Endothelial cell of umbilical vein (primary cell): ENCODE measurements around the gene DMBX1. TPM values are rescaled to one million over a fixed set of nuclear protein-coding genes. Genes with fewer than 3 reads are reported as not detected.

Source experiments
- Bru-seq: library from RNA; stranded (reverse); fragments of 400-500 nt; gene quantifications from one replicate; lab custom pipeline; 2021; lab: Mats Ljungman, UMichigan
- BruChase-seq, 2 experiments: library from RNA; stranded (reverse); fragments of 400-500 nt; gene quantifications; one replicate each; lab custom pipeline; 2021; lab: Mats Ljungman, UMichigan
- BruUV-seq: library from RNA; stranded (reverse); fragments of 400-500 nt; replicated peaks from 2 replicates; lab custom pipeline; 2021; lab: Mats Ljungman, UMichigan
- CTCF ChIA-PET: fragments of 300-600, 350-600 bp; sonication (Branson Sonifier 250); formaldehyde crosslinking; loops from one replicate; lab custom pipeline; 2021; ENCODE audit warnings: antibody characterized with exemption, inconsistent platforms; lab: Charles Lee
- POLR2A ChIA-PET: fragments of 300-600, 350-600 bp; sonication (Branson Sonifier 250); formaldehyde crosslinking; loops from one replicate; lab custom pipeline; 2021; ENCODE audit warnings: antibody characterized with exemption, inconsistent platforms; lab: Charles Lee
- DNase-seq: peaks from one replicate; pipeline ENCODE4 v3.0.0-alpha.2; 2011; ENCODE audit warnings: low read depth, low spot score
- FAIRE-seq: peaks from 2 replicates; lab custom pipeline; 2011; peaks lifted over from hg19 to GRCh38; lab: Jason Lieb, UNC
- H2AFZ ChIP-seq: 2 replicates; pipeline ENCODE4 v1.6.0; 2012; ENCODE audit warnings: low read depth, low read length, control low read depth, inconsistent platforms
- H3K27ac ChIP-seq: 2 replicates; pipeline ENCODE4 v1.5.1; 2011; ENCODE audit warnings: low read depth, mild to moderate bottlenecking, control low read depth, low read length, moderate library complexity; ENCODE audit not compliant: insufficient read depth
- H3K27me3 ChIP-seq, 2 experiments: 2 replicates each; pipeline versions ENCODE4 v1.6.0 to v1.6.1; 2011; ENCODE audit warnings: low read length in 2 of 2, mixed read lengths in 1 of 2; ENCODE audit not compliant: control insufficient read depth in 2 of 2, insufficient read depth in 2 of 2
- H3K36me3 ChIP-seq, 2 experiments: 2 replicates in 1 of 2; 3 replicates in 1 of 2; pipeline ENCODE4 v1.5.1; 2011; ENCODE audit warnings: low read length in 2 of 2, mild to moderate bottlenecking in 1 of 2, moderate library complexity in 1 of 2; ENCODE audit not compliant: control insufficient read depth in 2 of 2, insufficient read depth in 2 of 2; ENCODE audit errors: extremely low read depth in 1 of 2
- H3K4me1 ChIP-seq: 3 replicates; pipeline ENCODE4 v1.5.1; 2011; ENCODE audit warnings: mild to moderate bottlenecking, low read length; ENCODE audit not compliant: control insufficient read depth, insufficient read depth; ENCODE audit errors: extremely low read depth
- H3K4me2 ChIP-seq: 2 replicates; pipeline ENCODE4 v1.6.1; 2011; ENCODE audit warnings: low read length, control low read depth, mixed read lengths; ENCODE audit not compliant: insufficient read depth
- H3K4me3 ChIP-seq, 3 experiments: fragments of 200-600 bp in 1 of 3; sonication (generic), shearing (Covaris generic) in 1 of 3; replicated peaks in 1 of 3; 2 replicates each; pipeline ENCODE4 v1.5.1; 2011 to 2016; ENCODE audit warnings: control low read depth in 3 of 3, low read length in 3 of 3, mild to moderate bottlenecking in 2 of 3, inconsistent platforms in 1 of 3, low read depth in 1 of 3, moderate library complexity in 1 of 3; ENCODE audit not compliant: insufficient read depth in 1 of 3
- H3K79me2 ChIP-seq: 2 replicates; pipeline ENCODE4 v1.6.0; 2012; ENCODE audit warnings: low read length, inconsistent platforms; ENCODE audit not compliant: control insufficient read depth, insufficient read depth
- H3K9ac ChIP-seq: replicated peaks from 2 replicates; pipeline ENCODE3; 2011; ENCODE audit warnings: low read length, control low read depth; ENCODE audit not compliant: insufficient read depth; ENCODE audit errors: extremely low read depth
- H3K9me1 ChIP-seq: replicated peaks from 3 replicates; pipeline ENCODE4 v1.6.0; 2011; ENCODE audit warnings: mild to moderate bottlenecking, low read length; ENCODE audit not compliant: control insufficient read depth, insufficient read depth; ENCODE audit errors: extremely low read depth
- H3K9me3 ChIP-seq: replicated peaks from 2 replicates; pipeline ENCODE4 v1.5.1; 2012; ENCODE audit warnings: low read length, inconsistent platforms; ENCODE audit not compliant: control insufficient read depth, insufficient read depth
- H4K20me1 ChIP-seq: replicated peaks from 2 replicates; pipeline ENCODE3; 2011; ENCODE audit warnings: mild to moderate bottlenecking, low read length; ENCODE audit not compliant: control insufficient read depth, insufficient read depth; ENCODE audit errors: extremely low read depth
- EZH2 ChIP-seq: IDR thresholded peaks from 2 replicates; pipeline ENCODE4 v1.6.1; 2012; ENCODE audit warnings: borderline replicate concordance, low read depth, mild to moderate bottlenecking, moderate library complexity, low read length, inconsistent platforms; ENCODE audit not compliant: severe bottlenecking
- dilution Hi-C: fragments of 300-500 bp; cut with MboI; formaldehyde crosslinking; loops from one replicate; pipeline ENCODE4 v1.15.0; 2019; ENCODE audit warnings: low sequenced_read_pairs; ENCODE audit not compliant: extremely low pct_ligation_motif_present
- intact Hi-C: fragments of 100-400 bp; cut with micrococcal nuclease; formaldehyde crosslinking; loops from one replicate; pipeline ENCODE4 v1.10.0; 2022
- long read RNA-seq: library from polyadenylated mRNA; stranded (forward); transcript quantifications from one replicate; pipeline ENCODE4 v2.0.0, GENCODE V29; 2021
- polyA minus RNA-seq, 3 experiments: library from RNA; depleted of rRNA, polyadenylated mRNA; stranded (reverse); fragments of >200 nt; gene quantifications; 1 replicate in 1 of 3; 2 replicates in 2 of 3; pipeline ENCODE4 v1.2.3, GENCODE V29; 2011
- polyA plus RNA-seq, 4 experiments: library from polyadenylated mRNA; depleted of rRNA in 3 of 4; stranded (reverse) in 3 of 4; unstranded in 1 of 4; fragments of >200 nt; gene quantifications; 2 replicates each; pipeline versions ENCODE4 v1.2.1 to v1.2.3, GENCODE V29; 2011 to 2012; ENCODE audit warnings: missing spikeins in 1 of 4
- total RNA-seq: library from RNA; stranded (reverse); gene quantifications from 2 replicates; pipeline ENCODE4 v1.2.3, GENCODE V29; 2021
- TF ChIP-seq, protein P1 (sequence below), 2 donors: IDR thresholded peaks; 1 replicate in 1 of 2; 2 replicates in 1 of 2; pipeline ENCODE4 v1.5.1; 2011; ENCODE audit warnings: low read length in 2 of 2, mild to moderate bottlenecking in 2 of 2, moderate library complexity in 2 of 2, control low read depth in 1 of 2, inconsistent platforms in 1 of 2, low read depth in 1 of 2; ENCODE audit not compliant: insufficient read depth in 1 of 2; ENCODE audit errors: extremely low read depth in 1 of 2

The DMBX1 gene
- not detected in 2 replicates for total RNA-seq
- polyA plus RNA-seq, result not detected in 2 replicates
- not detected in 2 replicates for polyA plus RNA-seq (2011; cell fraction: cytosol; rRNA removed)
- polyA plus RNA-seq (2011; cell fraction: nucleus; rRNA removed), result not detected in 2 replicates
- not detected in 2 replicates for polyA plus RNA-seq (2012)
- polyA minus RNA-seq, result 0.51 and 0.62 TPM in 2 replicates
- 1.2 TPM for polyA minus RNA-seq (2011; cell fraction: cytosol; rRNA and poly(A)+ RNA removed)
- not detected in 2 replicates for polyA minus RNA-seq (2011; cell fraction: nucleus; rRNA and poly(A)+ RNA removed)
- Bru-seq, nascent RNA, result not detected
- BruChase-seq, experiment 1, labeled RNA remaining after a 6-hour chase, result not detected
- not detected for BruChase-seq, experiment 2, labeled RNA remaining after a 2-hour chase
- long read RNA-seq, result 0 reads

DNA sequence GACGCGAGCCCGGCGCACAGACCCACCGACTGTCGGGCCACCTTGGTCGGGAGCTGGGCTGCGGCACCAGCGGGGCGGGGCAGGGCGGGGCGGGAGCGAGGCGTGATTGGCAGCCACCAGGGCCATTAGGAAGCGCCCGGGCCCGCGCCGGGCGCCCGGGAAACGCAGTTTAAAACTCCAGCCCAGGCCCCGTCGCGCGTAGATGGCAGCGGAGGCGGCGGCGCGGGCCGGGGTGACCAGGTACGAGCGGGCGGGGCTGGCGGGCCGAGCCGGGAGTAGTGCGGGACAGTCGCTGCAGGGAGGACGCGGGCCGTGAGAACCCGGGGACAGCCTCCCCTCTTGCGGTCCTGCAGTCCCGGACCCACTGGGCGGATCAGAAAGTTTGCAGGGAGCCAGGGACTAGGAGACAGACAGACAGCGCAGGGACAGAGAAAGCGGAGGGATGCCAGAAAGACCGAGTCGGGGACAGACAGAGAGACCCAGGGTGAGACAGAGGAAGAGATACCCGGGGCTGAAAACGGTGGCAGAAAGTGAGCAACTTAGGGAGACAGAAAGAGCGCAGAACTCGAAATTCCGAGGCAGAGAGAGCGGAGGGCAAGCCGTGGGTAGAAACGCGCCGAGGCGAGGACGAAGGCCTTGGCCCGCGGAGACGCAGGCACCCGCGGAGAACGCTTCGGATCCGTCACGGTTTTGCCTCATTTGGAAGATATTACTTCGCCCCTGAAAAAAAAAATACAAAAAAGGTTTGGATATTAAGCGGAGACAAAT is at the start of gene DMBX1:
Gene DMBX1 (plus strand): TSS at position 199 of the 768 bp plus-strand sequence. CDS start 17,175 bp downstream, outside the sequence.
- CTCF ChIA-PET, result no interaction called here

More for the DNA sequence above, at the start of gene DMBX1:
- Histone ChIP-seq H3K36me3 (no peaks in the 10 kb centered on the region), H3K4me2 (no peak within 1 kb of the TSS), H4K20me1 (no peaks in the 10 kb centered on the region), H3K9ac (no peak within 1 kb of the TSS), H3K9me1 (no peaks in the 10 kb centered on the region), H3K27me3 (peaks cover 88 to 93% of the 10 kb centered on the region in 2 experiments), H3K79me2 (no peaks in the 10 kb centered on the region), H3K4me3 (no peak within 1 kb of the TSS), H3K9me3 (no peaks in the 10 kb centered on the region), H2AFZ (no peak within 1 kb of the TSS), H3K4me1 (no peaks in the 10 kb centered on the region), H3K27ac (no peak within 1 kb of the TSS)
- intact Hi-C loops (no loop called here), dilution Hi-C loops (loop anchor here (10.0 kb wide), 1 partner anchor 55 kb away; no protein-coding TSS in a partner anchor)
- TF ChIP-seq, protein P1, sequence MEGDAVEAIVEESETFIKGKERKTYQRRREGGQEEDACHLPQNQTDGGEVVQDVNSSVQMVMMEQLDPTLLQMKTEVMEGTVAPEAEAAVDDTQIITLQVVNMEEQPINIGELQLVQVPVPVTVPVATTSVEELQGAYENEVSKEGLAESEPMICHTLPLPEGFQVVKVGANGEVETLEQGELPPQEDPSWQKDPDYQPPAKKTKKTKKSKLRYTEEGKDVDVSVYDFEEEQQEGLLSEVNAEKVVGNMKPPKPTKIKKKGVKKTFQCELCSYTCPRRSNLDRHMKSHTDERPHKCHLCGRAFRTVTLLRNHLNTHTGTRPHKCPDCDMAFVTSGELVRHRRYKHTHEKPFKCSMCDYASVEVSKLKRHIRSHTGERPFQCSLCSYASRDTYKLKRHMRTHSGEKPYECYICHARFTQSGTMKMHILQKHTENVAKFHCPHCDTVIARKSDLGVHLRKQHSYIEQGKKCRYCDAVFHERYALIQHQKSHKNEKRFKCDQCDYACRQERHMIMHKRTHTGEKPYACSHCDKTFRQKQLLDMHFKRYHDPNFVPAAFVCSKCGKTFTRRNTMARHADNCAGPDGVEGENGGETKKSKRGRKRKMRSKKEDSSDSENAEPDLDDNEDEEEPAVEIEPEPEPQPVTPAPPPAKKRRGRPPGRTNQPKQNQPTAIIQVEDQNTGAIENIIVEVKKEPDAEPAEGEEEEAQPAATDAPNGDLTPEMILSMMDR (IDR thresholded peaks at IDR 0.05; ENCODE audit: extremely low read depth in 1 of 2, insufficient read depth in 1 of 2, low read depth in 1 of 2, low read length in 2 of 2), result no peak
- peak; percentile 42 for TF ChIP-seq EZH2
- FAIRE-seq, result no peak
- DNase-seq, result no peak
- POLR2A ChIA-PET, result no interaction called here
- no TSS peak for BruUV-seq
